ENCODE data around the gene PACRG.

The PACRG gene

DNA sequence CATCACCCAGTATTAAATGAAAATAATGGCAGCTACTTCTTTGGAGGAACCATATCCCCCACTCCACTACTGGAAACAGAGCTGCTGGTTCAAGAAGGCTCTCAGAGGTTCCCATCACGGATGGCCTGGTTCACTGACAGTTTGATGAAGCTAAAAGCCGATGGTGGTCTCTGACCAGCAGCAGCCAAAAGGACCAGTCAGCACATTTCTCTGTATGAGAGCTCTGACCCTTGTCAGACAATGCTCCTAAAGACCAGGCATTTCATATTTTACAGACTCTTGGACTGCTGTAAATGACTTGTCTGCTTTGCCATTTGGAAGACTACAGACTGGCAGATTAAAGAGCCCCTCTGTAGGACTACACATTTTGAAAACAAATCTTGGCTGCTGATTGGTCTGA is 16.8 kb upstream of the PACRG start:
- no peak for DNase-seq (ENCODE audit: low spot score)

DNA sequence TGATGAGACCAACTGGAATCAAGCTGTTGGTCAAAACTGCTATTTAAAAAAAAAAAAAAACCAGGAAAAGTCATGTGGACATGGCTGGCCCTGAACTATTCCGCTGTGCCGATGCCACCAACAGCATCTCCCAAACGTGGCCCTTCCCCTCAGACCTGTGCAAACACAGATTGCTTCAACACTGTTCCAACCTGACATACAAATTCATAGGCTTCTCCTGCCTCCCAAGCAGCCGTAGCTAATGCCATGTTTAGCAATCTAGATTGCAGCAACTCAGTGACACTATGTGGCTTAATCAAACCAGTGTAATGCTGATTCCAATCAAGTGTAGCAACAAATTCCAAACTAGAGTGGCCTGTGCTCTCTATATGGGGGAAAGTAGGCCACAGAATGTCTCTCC is 16.4 kb upstream of the PACRG start:
- DNase-seq (ENCODE audit: low spot score): no peak

GRCh38 chr6:162712694-162713093 is 15.1 kb upstream of the PACRG start:
- DNase-seq (ENCODE audit: low spot score): no peak

- no peak for DNase-seq (ENCODE audit: low spot score)
Observed at GRCh38 chr6:162713974-162714780, 13.6 kb upstream of the PACRG start.

DNA sequence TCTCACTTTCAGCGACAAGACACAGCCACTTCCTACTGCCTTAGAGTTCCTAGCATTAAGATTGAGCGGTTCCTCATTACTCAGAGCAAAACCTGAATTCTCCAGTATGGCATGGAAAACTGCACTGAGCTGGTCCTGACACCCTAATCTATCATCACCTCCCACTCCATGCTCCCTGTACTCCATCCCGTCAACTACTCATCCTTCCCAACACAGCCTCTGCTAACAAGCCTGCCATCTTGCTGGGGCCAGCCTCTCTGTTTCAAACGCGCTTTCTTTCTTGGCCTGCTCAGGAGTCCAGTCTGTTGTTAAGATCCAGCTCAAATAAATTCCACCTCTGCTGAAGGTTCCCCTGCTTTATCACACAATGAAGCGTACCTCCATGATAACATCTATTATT is 12.2 kb upstream of the PACRG start:
- no peak for DNase-seq (ENCODE audit: low spot score)

- DNase-seq (ENCODE audit: low spot score): no peak
Observed at GRCh38 chr6:162719528-162719927, 8.2 kb upstream of the PACRG start.

GRCh38 chr6:162721404-162721687 is 6.4 kb upstream of the PACRG start:
- no peak for DNase-seq (ENCODE audit: low spot score)

DNA sequence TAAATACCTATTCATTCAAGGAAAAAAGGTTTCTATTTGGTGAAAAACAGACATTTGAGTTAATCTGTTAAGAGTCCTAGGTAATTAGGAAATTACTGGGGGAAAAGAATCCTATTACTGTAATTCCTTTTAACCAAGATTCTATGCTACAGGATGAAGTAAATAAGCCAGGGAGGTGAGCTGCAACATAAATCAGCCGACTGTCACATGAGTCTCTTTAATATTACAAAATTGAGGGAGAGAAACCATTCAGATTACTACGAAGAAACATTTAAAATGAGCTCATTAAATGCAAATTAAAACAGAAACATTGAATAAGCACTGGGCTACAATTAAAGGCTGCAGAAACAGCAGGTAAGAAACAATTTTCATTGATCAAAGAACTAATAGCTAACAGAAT is 5.5 kb upstream of the PACRG start:
- no peak for DNase-seq (ENCODE audit: low spot score)

- DNase-seq (ENCODE audit: low spot score): no peak
Observed at GRCh38 chr6:162722633-162723032, 5.1 kb upstream of the PACRG start.

DNA sequence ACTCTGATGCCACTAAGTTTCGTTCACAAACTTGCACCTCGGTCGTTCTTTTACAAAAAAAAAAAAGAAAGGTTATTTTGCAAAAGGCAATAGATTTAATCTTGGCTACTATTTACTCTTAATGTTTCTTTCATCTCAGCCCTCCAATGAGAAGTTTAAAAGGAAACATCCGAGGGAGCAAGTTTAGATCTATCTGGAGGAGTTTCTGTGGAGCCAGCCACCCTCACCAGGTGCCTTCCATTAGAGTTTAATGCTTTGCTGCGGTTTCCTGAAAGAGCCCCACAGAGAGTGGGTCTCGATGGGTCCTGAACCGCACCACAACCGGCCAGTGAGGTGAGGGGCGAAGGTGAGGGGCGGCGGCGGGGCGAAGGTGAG is 840 bp upstream of the PACRG start:
- peak; percentile 15 for DNase-seq (ENCODE audit: low spot score)

DNA sequence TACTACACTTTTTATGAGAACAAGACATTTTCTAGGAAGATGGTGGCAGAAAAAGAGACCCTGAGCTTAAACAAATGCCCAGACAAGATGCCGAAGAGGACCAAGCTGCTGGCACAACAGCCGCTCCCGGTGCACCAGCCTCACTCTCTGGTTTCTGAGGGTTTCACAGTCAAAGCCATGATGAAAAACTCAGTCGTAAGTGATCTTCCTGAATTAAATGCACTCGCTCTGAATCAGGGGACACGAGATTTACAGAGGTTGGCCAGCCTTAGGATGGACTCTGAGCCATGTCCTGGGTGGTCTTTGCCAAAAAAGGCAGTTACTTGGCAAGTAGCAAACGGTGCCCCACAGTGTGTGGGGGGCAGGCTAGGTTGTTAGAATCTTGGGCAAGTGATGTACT is 423 bp downstream of the PACRG start:
- DNase-seq (ENCODE audit: low spot score): peak; percentile 4

- no peak for DNase-seq (ENCODE audit: low spot score)
Observed at GRCh38 chr6:162728706-162729105, 932 bp downstream of the PACRG start.

- no peak for DNase-seq (ENCODE audit: low spot score)
Observed at GRCh38 chr6:162730502-162730901, 2.7 kb downstream of the PACRG start.

- no peak for DNase-seq (ENCODE audit: low spot score)
Observed at GRCh38 chr6:162733489-162733888, 5.7 kb downstream of the PACRG start.

DNA sequence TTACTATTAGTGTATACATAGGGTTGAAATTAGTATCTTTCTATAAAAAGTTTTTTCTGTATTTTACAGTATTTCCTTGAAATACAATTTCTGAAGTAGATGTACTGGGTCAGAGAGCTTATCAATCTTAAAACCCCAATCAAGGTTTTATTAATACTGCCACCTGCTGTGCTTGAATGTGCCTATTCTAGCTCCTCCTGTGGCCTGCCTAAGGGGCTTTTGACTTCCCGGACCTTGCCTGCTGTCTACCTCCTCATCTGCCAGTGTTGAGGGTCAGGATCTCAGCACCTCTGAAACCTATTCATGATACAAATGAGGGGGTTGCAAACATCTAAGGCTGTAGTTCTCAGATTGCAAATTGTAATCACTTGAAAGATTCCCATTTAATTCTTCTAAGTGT is 9.2 kb downstream of the PACRG start:
- DNase-seq (ENCODE audit: low spot score): no peak

GRCh38 chr6:162750776-162751175 is 23.0 kb downstream of the PACRG start:
- no peak for DNase-seq (ENCODE audit: low spot score)

GRCh38 chr6:162751211-162751859 is 23.6 kb downstream of the PACRG start:
- DNase-seq (ENCODE audit: low spot score): no peak

DNA sequence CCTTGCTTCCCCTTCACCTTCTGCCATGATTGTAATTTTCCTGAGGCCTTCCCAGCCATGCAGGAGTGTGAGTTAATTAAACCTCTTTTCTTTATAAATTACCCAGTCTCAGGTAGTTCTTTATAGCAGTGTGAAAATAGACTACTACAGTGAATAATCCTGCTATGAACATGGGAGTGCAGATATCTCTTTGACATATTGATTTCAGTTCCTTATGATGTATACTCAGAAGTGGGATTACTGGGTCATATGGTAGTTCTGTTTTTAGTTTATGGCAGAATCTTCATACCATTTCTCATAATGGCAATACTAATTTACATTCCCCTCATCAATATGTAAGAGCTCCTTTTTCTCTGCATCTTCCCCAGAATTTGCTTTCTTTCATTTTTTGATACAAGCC is 26.0 kb downstream of the PACRG start:
- DNase-seq (ENCODE audit: low spot score): no peak

DNA sequence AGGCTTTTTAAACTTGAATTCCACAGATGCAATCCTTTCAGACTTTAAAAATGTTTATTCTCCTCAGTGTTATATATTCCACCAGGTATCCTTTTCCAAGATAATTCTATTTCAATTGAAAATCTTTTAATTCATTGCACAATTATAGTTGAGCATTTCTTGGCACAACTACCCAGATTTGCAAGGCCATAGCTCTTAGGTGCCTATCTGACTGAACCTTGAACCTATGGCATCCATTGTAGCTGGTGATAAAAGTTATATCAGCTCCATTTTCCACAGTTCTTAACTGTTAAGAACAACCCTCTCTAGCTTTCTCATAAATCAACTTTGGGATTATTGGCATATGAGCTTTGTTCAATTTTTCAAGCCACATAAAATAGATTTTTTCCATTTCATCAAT is 42.4 kb downstream of the PACRG start:
- no peak for DNase-seq (ENCODE audit: low spot score)

DNA sequence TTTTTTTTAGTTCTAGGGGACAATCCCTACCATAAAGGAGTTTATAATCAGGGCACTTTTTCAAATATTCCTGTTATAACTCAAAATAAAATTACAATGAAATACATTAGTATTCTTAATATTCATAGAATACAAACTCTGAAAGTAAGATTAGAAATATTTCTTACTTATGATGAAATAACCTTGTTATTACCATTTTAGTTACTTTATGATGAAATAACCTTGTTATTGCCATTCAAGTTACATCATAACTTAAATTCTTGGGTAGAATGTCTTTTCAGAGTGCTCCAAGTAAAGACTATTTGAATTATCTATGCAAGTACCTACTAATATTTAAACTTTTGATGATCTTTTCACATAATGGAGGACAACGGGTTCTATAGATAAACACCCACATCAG is 43.2 kb downstream of the PACRG start:
- DNase-seq (ENCODE audit: low spot score): no peak

DNA sequence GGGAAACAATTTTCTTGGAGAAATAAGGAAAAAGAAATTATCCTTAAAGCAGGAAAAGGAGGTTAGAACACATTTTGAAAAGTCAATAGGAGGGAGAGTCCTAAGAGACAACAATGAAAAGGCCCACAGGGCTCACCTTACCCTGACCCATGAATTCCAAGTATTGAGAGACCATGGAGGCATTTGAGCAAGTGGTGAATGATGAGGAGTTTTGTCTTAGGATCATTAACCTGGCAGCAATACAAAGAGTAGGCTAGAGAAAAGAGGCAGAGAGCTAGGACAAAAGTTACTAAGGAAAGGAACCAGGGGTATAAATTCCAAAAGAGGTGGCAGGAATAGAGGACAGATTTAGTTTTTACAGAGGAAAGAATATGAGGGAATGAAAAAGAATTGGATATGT is 44.7 kb downstream of the PACRG start:
- DNase-seq (ENCODE audit: low spot score): no peak

DNA sequence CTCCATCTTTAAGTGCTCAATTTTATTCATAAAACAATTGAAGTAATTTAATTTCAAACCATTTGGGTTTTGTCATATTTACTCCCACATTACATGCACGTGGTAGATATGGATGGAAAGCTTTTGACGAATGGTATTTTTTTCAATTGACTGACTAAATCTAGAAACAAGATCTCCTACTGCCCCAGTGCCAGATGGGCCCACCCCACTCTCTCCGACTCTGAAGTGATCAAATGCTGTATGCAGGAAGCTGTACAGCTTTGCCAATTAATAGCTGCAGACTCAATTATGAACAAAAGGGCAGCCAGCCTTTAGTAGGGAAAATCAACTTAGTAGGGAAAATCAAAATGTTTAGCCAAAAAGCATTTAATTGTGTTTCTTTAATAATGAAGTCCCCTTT is 46.2 kb downstream of the PACRG start:
- DNase-seq (ENCODE audit: low spot score): no peak

- DNase-seq (ENCODE audit: low spot score): no peak
Observed at GRCh38 chr6:162777091-162777490, 49.3 kb downstream of the PACRG start.

DNA sequence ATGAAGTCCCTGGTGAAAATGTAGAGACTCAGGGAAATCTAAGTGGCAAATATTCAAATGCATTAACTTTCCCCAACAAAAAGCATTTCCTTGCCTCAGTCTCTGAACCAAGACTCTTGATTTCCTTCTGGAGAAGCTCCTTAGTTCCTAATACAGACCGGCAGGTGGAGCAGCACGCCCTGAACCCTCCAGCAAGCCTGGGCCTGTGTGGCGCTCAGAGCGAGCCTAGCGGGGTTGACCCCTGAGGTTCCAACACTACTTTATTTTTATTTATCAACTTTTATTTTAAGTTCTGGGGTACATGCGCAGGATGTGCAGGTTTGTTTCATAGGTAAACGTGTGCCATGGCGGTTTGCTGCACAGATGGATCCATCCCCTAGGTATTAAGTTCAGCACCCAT is 50.8 kb downstream of the PACRG start:
- no peak for DNase-seq (ENCODE audit: low spot score)

Data from AG08395 (cell line).